Muscle of leg (tissue), 11 donors: Measurements from ENCODE around the gene KRTAP5-11. TPM values are rescaled to one million over a fixed set of nuclear protein-coding genes. Genes with fewer than 3 reads are reported as not detected.
"Not testable (repeated sequence)": the region's sequence is repeated elsewhere in the genome, so short reads cannot be mapped to it uniquely, and the experiment has no call there.

ENCODE experiments used
- DNase-seq: peaks from one replicate; pipeline ENCODE4 v3.0.0; 2013
- H3K27ac ChIP-seq: one replicate; pipeline ENCODE4 v1.5.1; 2013; ENCODE audit warnings: mild to moderate bottlenecking, low read length, control low read depth
- H3K27me3 ChIP-seq: one replicate; pipeline ENCODE4 v1.6.1; 2013; ENCODE audit warnings: low read length; ENCODE audit not compliant: control insufficient read depth, insufficient read depth
- H3K36me3 ChIP-seq: one replicate; pipeline ENCODE4 v1.6.1; 2013; ENCODE audit warnings: low read length; ENCODE audit not compliant: control insufficient read depth, insufficient read depth
- H3K4me1 ChIP-seq: one replicate; pipeline ENCODE4 v1.6.1; 2013; ENCODE audit warnings: low read length; ENCODE audit not compliant: control insufficient read depth, insufficient read depth
- H3K4me3 ChIP-seq: one replicate; pipeline ENCODE4 v1.5.1; 2013; ENCODE audit warnings: low read length, control low read depth
- H3K9me3 ChIP-seq: replicated peaks from 2 replicates; pipeline ENCODE4 v1.6.1; 2013; ENCODE audit warnings: low read depth, low read length; ENCODE audit not compliant: control insufficient read depth
- WGBS: methylation state at CpG from one replicate; pipeline ENCODE4 v1.1.5; 2013; ENCODE audit warnings: missing lambda C conversion rate; ENCODE audit not compliant: insufficient coverage; 5-methylcytosine and 5-hydroxymethylcytosine counted together
- polyA plus RNA-seq, 8 donors: library from polyadenylated mRNA; unstranded; fragments of 120-200 nt; gene quantifications; one replicate each; pipeline versions ENCODE4 v1.2.1 to v1.2.3, GENCODE V29; 2013; ENCODE audit warnings: inconsistent platforms in 1 of 8, low replicate concordance in 1 of 8; ENCODE audit not compliant: insufficient read length in 8 of 8, insufficient read depth in 1 of 8
- total RNA-seq: library from RNA; stranded (reverse); fragments of 120-200 nt; gene quantifications from one replicate; pipeline ENCODE4 v1.2.4, GENCODE V29; 2013

KRTAP5-11 gene
- total and polyA plus RNA-seq, 9 donors: 0.33 TPM; not detected in 8

DNA sequence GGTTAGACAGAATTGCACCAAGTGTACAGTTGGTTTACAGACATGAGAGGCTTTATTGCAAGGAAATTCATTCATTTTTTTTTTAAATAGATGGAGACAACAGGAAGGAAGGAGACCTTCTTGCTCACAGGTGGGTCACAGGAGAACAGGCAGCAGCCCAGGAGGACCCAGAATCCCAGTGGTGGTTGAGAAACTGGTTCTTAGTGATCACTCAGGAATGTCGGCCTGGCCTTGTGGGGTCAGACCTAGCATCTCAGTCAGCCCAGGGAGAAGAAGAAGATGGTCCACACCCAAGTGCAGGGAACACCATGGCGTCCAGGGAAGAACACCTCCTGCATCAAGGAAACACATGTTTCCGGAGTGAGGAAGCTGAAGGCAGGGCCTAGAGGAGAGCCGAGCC is 849 bp downstream of the KRTAP5-11 start:
- no peak for DNase-seq
- no peak overlapping the region for H3K27ac ChIP-seq
- H3K36me3 ChIP-seq: no peaks in the 10 kb centered on the region
- H3K9me3 ChIP-seq: no peaks in the 10 kb centered on the region
- H3K4me3 ChIP-seq: no peak overlapping the region
- peaks cover 4% of the 10 kb centered on the region for H3K27me3 ChIP-seq
- peaks cover 8% of the 10 kb centered on the region for H3K4me1 ChIP-seq
- WGBS: 88% methylated on average over 4 of the region's 4 CpGs

GRCh38 chr11:71580057-71581003 is 2.3 kb downstream of the KRTAP5-11 start:
- DNase-seq: peak; percentile 72
- WGBS: 4% methylated on average over 5 of the region's 8 CpGs
- Histone ChIP-seq H3K27ac (no peak overlapping the region), H3K4me3 (no peak overlapping the region), H3K36me3 (no peaks in the 10 kb centered on the region), H3K27me3 (peaks cover 8% of the 10 kb centered on the region), H3K9me3 (no peaks in the 10 kb centered on the region), H3K4me1 (peaks cover 8% of the 10 kb centered on the region)

DNA sequence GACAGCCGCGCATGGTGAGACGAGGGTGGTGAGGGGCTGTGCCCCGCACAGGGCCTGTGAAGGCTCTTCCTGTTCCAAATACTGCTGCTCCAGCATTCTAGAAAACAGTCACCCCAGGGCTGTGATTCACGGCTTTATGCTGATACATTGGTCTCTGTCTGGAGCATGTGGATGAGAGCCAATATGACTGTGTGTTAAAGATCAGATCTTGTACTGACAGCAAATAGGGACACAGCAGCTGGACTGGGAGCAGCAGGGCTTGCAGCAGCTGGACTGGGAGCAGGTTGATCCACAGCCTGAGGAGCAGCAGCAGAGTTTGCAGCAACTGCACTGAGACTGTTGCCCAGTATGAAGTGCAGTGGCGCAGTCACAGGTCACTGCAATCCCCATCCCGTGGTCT is 3.2 kb downstream of the KRTAP5-11 start:
- H3K27me3 ChIP-seq, H3K9me3 ChIP-seq, H3K27ac ChIP-seq, H3K36me3 ChIP-seq, H3K4me3 ChIP-seq, H3K4me1 ChIP-seq: not testable (repeated sequence)
- 30% methylated on average over 4 of the region's 7 CpGs for whole genome bisulfite sequencing
- DNase-seq: peak; percentile 58

- no peak for DNase-seq
- H3K9me3 ChIP-seq: no peaks in the 10 kb centered on the region
- no peak overlapping the region for H3K27ac ChIP-seq
- H3K4me3 ChIP-seq: no peak overlapping the region
- 86% methylated on average over 7 of the region's 7 CpGs for WGBS
- H3K36me3 ChIP-seq: no peaks in the 10 kb centered on the region
- peaks cover 10% of the 10 kb centered on the region for H3K27me3 ChIP-seq
- peaks cover 8% of the 10 kb centered on the region for H3K4me1 ChIP-seq
These were observed 5.1 kb downstream of the KRTAP5-11 start for GRCh38 chr11:71577469-71578004.

GRCh38 chr11:71576688-71577465 is 5.8 kb downstream of the KRTAP5-11 start:
- H3K4me3 ChIP-seq, H3K36me3 ChIP-seq, H3K4me1 ChIP-seq, H3K27me3 ChIP-seq, H3K9me3 ChIP-seq, H3K27ac ChIP-seq, DNase-seq: not testable (repeated sequence)
- WGBS: 85% methylated on average over 27 of the region's 41 CpGs

GRCh38 chr11:71575723-71576424 is 6.8 kb downstream of the KRTAP5-11 start:
- no peak for DNase-seq
- peaks cover 13% of the 10 kb centered on the region for H3K27me3 ChIP-seq
- H3K36me3 ChIP-seq: no peaks in the 10 kb centered on the region
- no peaks in the 10 kb centered on the region for H3K9me3 ChIP-seq
- no peak overlapping the region for H3K27ac ChIP-seq
- no peak overlapping the region for H3K4me3 ChIP-seq
- peaks cover 8% of the 10 kb centered on the region for H3K4me1 ChIP-seq
- WGBS: 67% methylated on average over 1 of the region's 4 CpGs

DNA sequence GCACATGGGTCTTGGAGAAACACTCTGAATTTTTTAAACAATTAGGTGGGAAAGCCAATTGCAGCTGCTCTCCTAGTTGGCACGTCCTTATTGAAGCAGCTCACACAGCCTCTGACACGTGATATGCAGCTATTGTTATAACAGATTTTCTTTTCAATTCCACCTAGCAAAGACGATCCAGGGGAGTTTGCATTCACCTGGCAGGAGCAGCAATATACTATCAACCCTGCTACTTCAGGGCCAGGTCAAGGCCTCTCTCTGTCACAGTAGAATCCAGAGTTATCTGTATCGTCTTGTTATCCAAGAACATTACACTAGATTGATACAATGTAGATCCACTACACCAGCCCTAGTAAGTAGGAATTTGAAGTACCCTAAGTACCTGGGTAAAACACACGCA is 8.3 kb downstream of the KRTAP5-11 start:
- Histone ChIP-seq H3K9me3 (no peaks in the 10 kb centered on the region), H3K27me3 (peaks cover 13% of the 10 kb centered on the region), H3K4me3 (no peak overlapping the region), H3K27ac (no peak overlapping the region), H3K4me1 (peaks cover 3% of the 10 kb centered on the region), H3K36me3 (no peaks in the 10 kb centered on the region)
- no peak for DNase-seq
- WGBS: 51% methylated on average over 3 of the region's 5 CpGs

GRCh38 chr11:71572811-71573210 is 9.9 kb downstream of the KRTAP5-11 start:
- Histone ChIP-seq H3K4me1 (peaks cover 7% of the 10 kb centered on the region), H3K9me3 (no peaks in the 10 kb centered on the region), H3K27ac (no peak overlapping the region), H3K27me3 (peaks cover 11% of the 10 kb centered on the region), H3K36me3 (no peaks in the 10 kb centered on the region), H3K4me3 (no peak overlapping the region)
- WGBS: 90% methylated on average over 4 of the region's 11 CpGs
- DNase-seq: no peak

DNA sequence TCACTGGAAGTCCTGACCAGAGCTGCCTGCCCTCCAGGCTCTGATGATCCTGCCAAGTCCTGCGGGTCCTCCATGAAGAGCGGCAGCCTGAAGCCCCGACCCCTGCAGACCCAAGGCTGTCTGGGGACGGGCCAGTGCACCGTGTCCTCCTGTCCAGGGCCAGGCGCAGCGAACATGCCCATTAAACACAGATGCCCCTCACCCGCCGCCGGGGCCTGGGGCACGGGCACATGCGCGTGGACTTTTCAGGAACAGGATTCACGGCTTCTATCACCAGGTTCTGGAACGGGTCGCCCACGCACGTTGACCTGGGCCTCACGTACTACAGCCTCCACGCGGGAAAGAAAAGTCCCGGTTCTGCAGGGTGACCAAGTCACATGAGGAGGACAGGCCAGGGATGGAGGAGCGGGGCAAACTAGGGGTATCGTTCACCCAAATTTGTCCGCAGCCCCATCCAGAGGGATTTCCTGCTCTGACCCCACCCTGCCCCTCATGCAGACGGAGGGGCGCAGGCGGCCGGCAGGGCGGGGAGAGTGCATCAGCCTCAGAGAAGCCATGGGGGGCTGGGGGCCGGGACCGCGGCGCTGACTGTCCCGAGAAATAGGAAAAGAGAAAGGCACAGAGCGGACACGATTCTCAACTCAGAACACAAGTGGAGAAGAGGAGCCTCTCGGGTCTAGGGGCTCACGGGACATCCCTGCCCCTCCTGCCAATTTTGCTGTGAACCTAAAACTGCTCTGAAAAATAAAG is 11.4 kb downstream of the KRTAP5-11 start:
- H3K4me3 ChIP-seq, DNase-seq, H3K4me1 ChIP-seq, H3K27me3 ChIP-seq, H3K27ac ChIP-seq, H3K36me3 ChIP-seq, H3K9me3 ChIP-seq: not testable (repeated sequence)
- 76% methylated on average over 32 of the region's 39 CpGs for WGBS
